Measurements from ENCODE around the gene NHLRC2. TPM values are rescaled to one million over a fixed set of nuclear protein-coding genes. Genes with fewer than 3 reads are reported as not detected.

The NHLRC2 gene
- total and polyA plus RNA-seq, 2 of the 13 experiments (the other 11 are each of a cell fraction or from before 2014, with no cell fraction given), result 7.6 to 12.7 TPM

DNA sequence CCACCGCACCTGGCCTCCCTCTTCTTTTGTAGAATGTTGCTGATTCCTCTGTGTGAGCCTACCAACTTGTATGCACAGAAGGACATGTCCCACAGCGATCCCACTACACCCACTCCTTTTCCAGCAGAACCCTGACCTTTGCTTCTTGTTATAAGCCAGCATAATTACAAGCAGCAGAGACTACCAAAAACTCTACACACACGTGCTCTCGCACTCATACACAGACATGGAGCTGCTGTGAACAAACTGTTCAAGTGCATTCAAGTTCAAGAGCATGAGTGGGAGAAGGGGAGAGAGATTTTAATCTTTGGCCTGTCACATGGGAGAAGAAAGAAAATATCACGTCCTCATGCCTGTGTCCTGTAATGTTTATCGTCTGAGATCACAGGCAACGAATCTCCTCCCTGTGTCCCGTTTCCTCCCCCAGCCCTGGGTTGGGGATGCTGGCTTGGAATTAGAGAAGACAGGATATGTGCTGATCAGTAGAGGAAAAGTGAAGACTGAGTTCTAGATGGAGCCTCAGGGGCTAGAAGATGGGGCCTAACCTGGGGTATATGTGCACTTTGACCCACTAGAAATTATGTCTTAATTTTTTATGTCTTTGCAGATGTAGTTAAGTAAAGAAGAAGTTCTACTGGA lies 79.6 kb downstream of the NHLRC2 start:
- no peak for FAIRE-seq
- WGBS (ENCODE audit: low lambda C conversion rate), result 11% methylated on average over 8 of the region's 8 CpGs
- Histone ChIP-seq H3K9me3 (ENCODE audit: low read length) (no peaks in the 10 kb centered on the region), H3K4me2 (ENCODE audit: low read depth, low read length) (no peak overlapping the region), H4K20me1 (ENCODE audit: insufficient read depth, low read length) (no peaks in the 10 kb centered on the region), H3K27ac (ENCODE audit: extremely low read length, insufficient read depth, low read length) (no peak overlapping the region), H3K4me3 (replicated peaks in 1 of 3; ENCODE audit: insufficient read depth in 1 of 3, low read depth in 2 of 3, low read length in 3 of 3) (no peak overlapping the region), H3K4me1 (ENCODE audit: insufficient read depth, low read length) (0 out of 2 replicates have a peak, but pooled peaks cover 5% of the 10 kb centered on the region), H2AFZ (ENCODE audit: low read length) (no peak overlapping the region), H3K9ac (ENCODE audit: insufficient read depth, low read depth, low read length) (no peak overlapping the region), H3K27me3 (ENCODE audit: control insufficient read depth in 1 of 2, insufficient read depth in 2 of 2, low read length in 2 of 2) (peaks cover 0 to 3% of the 10 kb centered on the region in 2 experiments; a peak in 1 of 5 replicates), H3K79me2 (ENCODE audit: insufficient read depth, low read length) (no peaks in the 10 kb centered on the region), H3K36me3 (replicated peaks in 1 of 2; ENCODE audit: control insufficient read depth in 1 of 2, insufficient read depth in 2 of 2, low read length in 2 of 2) (no peaks in the 10 kb centered on the region)
- TF ChIP-seq ZNF788 (CRISPR knock-in tag; IDR thresholded peaks at IDR 0.05; ENCODE audit: borderline replicate concordance) (no peak), RORA (CRISPR knock-in tag; IDR thresholded peaks at IDR 0.05) (no peak), SMAD9 (CRISPR knock-in tag; IDR thresholded peaks at IDR 0.05) (no peak), SUZ12 (IDR thresholded peaks at IDR 0.05; ENCODE audit: low read depth, low read length) (no peak), MAFF (IDR thresholded peaks at IDR 0.05; ENCODE audit: low read depth, low read length) (no peak), CCDC6 (CRISPR knock-in tag; IDR thresholded peaks at IDR 0.05) (no peak), KDM5A (IDR thresholded peaks at IDR 0.05; ENCODE audit: borderline replicate concordance, low read length) (no peak), CREM (IDR thresholded peaks at IDR 0.05) (no peak), CREM (CRISPR knock-in tag; IDR thresholded peaks at IDR 0.05) (no peak), TBP (CRISPR knock-in tag; IDR thresholded peaks at IDR 0.05) (no peak), ZNF556 (CRISPR knock-in tag; IDR thresholded peaks at IDR 0.05; ENCODE audit: borderline replicate concordance) (no peak), JUND (CRISPR knock-in tag; IDR thresholded peaks at IDR 0.05) (no peak), ZNF12 (CRISPR knock-in tag; IDR thresholded peaks at IDR 0.05) (no peak), ZNF572 (CRISPR knock-in tag; IDR thresholded peaks at IDR 0.05) (no peak), NFYB (CRISPR knock-in tag; IDR thresholded peaks at IDR 0.05) (no peak), RARA (CRISPR knock-in tag; IDR thresholded peaks at IDR 0.05) (no peak), SALL2 (CRISPR knock-in tag; IDR thresholded peaks at IDR 0.05) (no peak), TBX3 (IDR thresholded peaks at IDR 0.05; ENCODE audit: borderline replicate concordance) (no peak)
- TF ChIP-seq, protein P1, sequence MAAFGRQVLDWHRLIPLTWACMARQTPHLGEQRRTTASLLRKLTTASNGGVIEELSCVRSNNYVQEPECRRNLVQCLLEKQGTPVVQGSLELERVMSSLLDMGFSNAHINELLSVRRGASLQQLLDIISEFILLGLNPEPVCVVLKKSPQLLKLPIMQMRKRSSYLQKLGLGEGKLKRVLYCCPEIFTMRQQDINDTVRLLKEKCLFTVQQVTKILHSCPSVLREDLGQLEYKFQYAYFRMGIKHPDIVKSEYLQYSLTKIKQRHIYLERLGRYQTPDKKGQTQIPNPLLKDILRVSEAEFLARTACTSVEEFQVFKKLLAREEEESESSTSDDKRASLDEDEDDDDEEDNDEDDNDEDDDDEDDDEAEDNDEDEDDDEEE (CRISPR knock-in tag; IDR thresholded peaks at IDR 0.05), result no peak
- ATAC-seq, result no peak
- no TSS peak for BruUV-seq (replicated peaks)
- DNase-seq (ENCODE audit: low spot score), result no peak
- intact Hi-C loops (cut with micrococcal nuclease; ENCODE audit: unreplicated experiment) (no loop called here), in situ Hi-C loops (cut with HindIII; ENCODE audit: extremely low pct_ligation_motif_present, low pct_unique_long_range_greater_than_20kb) (no loop called here)
- ChIA-PET CTCF (ENCODE audit: low intra/inter-chr PET ratio, low total read pairs) (no interaction called here), POLR2A (no interaction called here)
